Measurements from ENCODE around the gene RBFOX2. TPM values are rescaled to one million over a fixed set of nuclear protein-coding genes. Genes with fewer than 3 reads are reported as not detected.

The RBFOX2 gene
- total RNA-seq, 4 donors from 2014 or later = 103 to 139 (median 108) TPM

DNA sequence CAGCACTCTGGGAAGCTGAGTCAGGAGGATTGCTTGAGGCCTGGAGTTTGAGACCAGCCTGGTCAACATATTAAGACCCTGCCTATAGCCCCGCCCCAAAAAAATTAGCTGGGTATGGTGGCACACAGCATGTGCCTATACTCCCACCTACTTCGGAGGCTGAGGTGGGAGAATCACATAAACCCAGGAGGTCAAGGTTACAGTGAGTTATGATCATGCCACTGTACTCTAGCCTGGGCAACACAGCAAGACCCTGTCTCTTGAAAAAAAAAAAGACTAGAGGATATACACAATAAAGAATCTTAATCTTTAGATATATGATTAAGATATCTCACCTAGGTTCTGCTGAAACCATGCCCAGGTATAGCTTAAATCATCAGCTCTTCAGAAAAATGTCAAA, 174.3 kb downstream of the RBFOX2 start:
- H3K27ac ChIP-seq = no peak overlapping the region
- intact Hi-C loops (cut with DNase I) = no loop called here
- no peak for TF ChIP-seq POLR2A (IDR thresholded peaks at IDR 0.05)
- TF ChIP-seq, protein P1, sequence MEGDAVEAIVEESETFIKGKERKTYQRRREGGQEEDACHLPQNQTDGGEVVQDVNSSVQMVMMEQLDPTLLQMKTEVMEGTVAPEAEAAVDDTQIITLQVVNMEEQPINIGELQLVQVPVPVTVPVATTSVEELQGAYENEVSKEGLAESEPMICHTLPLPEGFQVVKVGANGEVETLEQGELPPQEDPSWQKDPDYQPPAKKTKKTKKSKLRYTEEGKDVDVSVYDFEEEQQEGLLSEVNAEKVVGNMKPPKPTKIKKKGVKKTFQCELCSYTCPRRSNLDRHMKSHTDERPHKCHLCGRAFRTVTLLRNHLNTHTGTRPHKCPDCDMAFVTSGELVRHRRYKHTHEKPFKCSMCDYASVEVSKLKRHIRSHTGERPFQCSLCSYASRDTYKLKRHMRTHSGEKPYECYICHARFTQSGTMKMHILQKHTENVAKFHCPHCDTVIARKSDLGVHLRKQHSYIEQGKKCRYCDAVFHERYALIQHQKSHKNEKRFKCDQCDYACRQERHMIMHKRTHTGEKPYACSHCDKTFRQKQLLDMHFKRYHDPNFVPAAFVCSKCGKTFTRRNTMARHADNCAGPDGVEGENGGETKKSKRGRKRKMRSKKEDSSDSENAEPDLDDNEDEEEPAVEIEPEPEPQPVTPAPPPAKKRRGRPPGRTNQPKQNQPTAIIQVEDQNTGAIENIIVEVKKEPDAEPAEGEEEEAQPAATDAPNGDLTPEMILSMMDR (IDR thresholded peaks at IDR 0.05) = no peak
- H3K4me3 ChIP-seq (replicated peaks in 1 of 3) = no peak overlapping the region
- H3K9me3 ChIP-seq = no peaks in the 10 kb centered on the region
- H3K4me1 ChIP-seq = peaks cover 9 to 12% of the 10 kb centered on the region in 2 donors
- no peaks in the 10 kb centered on the region for H3K27me3 ChIP-seq
- no peak for DNase-seq
- H3K36me3 ChIP-seq = no peaks in the 10 kb centered on the region
- 83 to 98% methylated on average over 2 of the region's 2 CpGs for WGBS, 2 donors

- Histone ChIP-seq H3K9me3 (no peaks in the 10 kb centered on the region), H3K4me3 (replicated peaks in 1 of 3) (no peak overlapping the region), H3K27me3 (no peaks in the 10 kb centered on the region), H3K36me3 (no peaks in the 10 kb centered on the region), H3K4me1 (peaks cover 13 to 19% of the 10 kb centered on the region in 2 donors), H3K27ac (no peak overlapping the region)
- intact Hi-C loops (cut with DNase I) = no loop called here
- DNase-seq = no peak
- no peak for TF ChIP-seq POLR2A (IDR thresholded peaks at IDR 0.05)
- TF ChIP-seq, protein P1 (IDR thresholded peaks at IDR 0.05) = no peak
Measured at GRCh38 chr22:35852076-35852475, 176.5 kb downstream of the RBFOX2 start.

GRCh38 chr22:35850831-35851230, 177.8 kb downstream of the RBFOX2 start:
- peaks cover 19 to 24% of the 10 kb centered on the region in 2 donors for H3K4me1 ChIP-seq
- no peak overlapping the region for H3K4me3 ChIP-seq (replicated peaks in 1 of 3)
- H3K9me3 ChIP-seq = no peaks in the 10 kb centered on the region
- no peaks in the 10 kb centered on the region for H3K27me3 ChIP-seq
- peak overlapping the region in 1 of 3 donors; percentile 21 for H3K27ac ChIP-seq
- DNase-seq = no peak
- TF ChIP-seq POLR2A (IDR thresholded peaks at IDR 0.05) = no peak
- TF ChIP-seq, protein P1 (IDR thresholded peaks at IDR 0.05) = no peak
- WGBS, 2 donors = 89 to 92% methylated on average over 5 of the region's 5 CpGs
- no peaks in the 10 kb centered on the region for H3K36me3 ChIP-seq
- intact Hi-C loops (cut with DNase I) = no loop called here

DNA sequence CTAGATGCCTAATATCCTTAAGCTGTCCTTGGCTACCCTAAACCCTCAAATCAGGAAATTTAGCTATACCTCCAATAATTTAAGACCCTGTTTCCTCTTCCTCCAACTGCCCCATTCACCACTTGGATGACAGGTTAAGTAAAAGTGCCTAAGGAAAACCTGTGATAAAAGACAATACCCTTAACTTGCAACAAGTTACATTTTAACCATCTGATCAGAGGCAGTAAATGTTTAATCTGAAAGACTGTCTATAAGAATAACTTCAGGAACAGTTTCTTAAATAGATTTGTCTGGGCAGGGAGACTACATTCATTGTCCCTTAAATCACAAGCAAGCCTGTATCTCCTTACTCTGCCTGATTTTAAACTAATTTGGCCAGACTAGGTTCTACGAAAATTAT, 181.8 kb downstream of the RBFOX2 start:
- H3K27me3 ChIP-seq = no peaks in the 10 kb centered on the region
- no peaks in the 10 kb centered on the region for H3K36me3 ChIP-seq
- no peak overlapping the region for H3K4me3 ChIP-seq (replicated peaks in 1 of 3)
- no peak for TF ChIP-seq POLR2A (IDR thresholded peaks at IDR 0.05)
- TF ChIP-seq, protein P1 (IDR thresholded peaks at IDR 0.05) = no peak
- intact Hi-C loops (cut with DNase I) = no loop called here
- no peak for DNase-seq
- H3K4me1 ChIP-seq = peaks cover 31 to 33% of the 10 kb centered on the region in 2 donors
- peak overlapping the region in 1 of 3 donors; percentile 15 for H3K27ac ChIP-seq
- WGBS, 2 donors = 70 to 77% methylated on average over 1 of the region's 1 CpG
- H3K9me3 ChIP-seq = no peaks in the 10 kb centered on the region

DNA sequence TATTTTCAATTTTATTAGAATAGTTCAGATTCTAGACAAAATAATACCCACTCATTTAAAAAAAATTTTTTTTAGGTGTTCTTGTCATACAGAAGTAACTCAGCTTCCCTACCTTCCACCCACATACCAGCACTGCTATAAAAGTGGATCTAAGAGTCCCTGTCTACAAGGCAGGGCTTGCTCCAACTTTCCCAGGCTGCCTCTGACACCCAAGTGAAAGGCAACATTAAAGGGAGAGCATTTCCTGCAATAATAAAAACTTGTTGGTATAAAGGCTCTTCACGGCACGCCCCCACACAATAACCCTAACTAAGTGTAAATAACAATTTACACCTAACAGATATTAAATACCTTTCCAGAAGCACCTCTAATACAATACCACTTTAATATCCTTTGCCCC, 183.7 kb downstream of the RBFOX2 start:
- Histone ChIP-seq H3K27ac (no peak overlapping the region), H3K27me3 (no peaks in the 10 kb centered on the region), H3K4me1 (peaks cover 22 to 28% of the 10 kb centered on the region in 2 donors), H3K36me3 (no peaks in the 10 kb centered on the region), H3K9me3 (no peaks in the 10 kb centered on the region), H3K4me3 (replicated peaks in 1 of 3) (no peak overlapping the region)
- no peak for DNase-seq
- WGBS, 2 donors = 89 to 95% methylated on average over 2 of the region's 2 CpGs
- intact Hi-C loops (cut with DNase I) = no loop called here
- no peak for TF ChIP-seq POLR2A (IDR thresholded peaks at IDR 0.05)
- TF ChIP-seq, protein P1 (IDR thresholded peaks at IDR 0.05) = no peak
